Small intestine (tissue), 7 donors: ENCODE measurements around the gene RIMBP2. TPM values are rescaled to one million over a fixed set of nuclear protein-coding genes. Genes with fewer than 3 reads are reported as not detected.

ENCODE experiments used
- DNase-seq, 2 donors: peaks; one replicate each; pipeline versions ENCODE4 v3.0.0 to v3.0.0-alpha.2; 2013
- FAIRE-seq: peaks from 2 replicates; lab custom pipeline; 2012; peaks lifted over from hg19 to GRCh38; lab: Jason Lieb, UNC
- H3K27ac ChIP-seq, 3 donors: one replicate each; pipeline ENCODE4 v1.5.1; 2013; ENCODE audit warnings: low read length in 2 of 3, mild to moderate bottlenecking in 2 of 3, control low read depth in 1 of 3, inconsistent platforms in 1 of 3, low read depth in 1 of 3, moderate library complexity in 1 of 3
- H3K27me3 ChIP-seq, 3 donors: one replicate each; pipeline ENCODE4 v1.6.1; 2013; ENCODE audit warnings: low read length in 3 of 3, inconsistent platforms in 1 of 3; ENCODE audit not compliant: control insufficient read depth in 3 of 3, insufficient read depth in 3 of 3
- H3K36me3 ChIP-seq, 3 donors: one replicate each; pipeline ENCODE4 v1.6.1; 2013; ENCODE audit warnings: low read length in 3 of 3, inconsistent platforms in 1 of 3, low read depth in 1 of 3, mild to moderate bottlenecking in 1 of 3, moderate library complexity in 1 of 3; ENCODE audit not compliant: control insufficient read depth in 3 of 3, insufficient read depth in 2 of 3
- H3K4me1 ChIP-seq, 3 donors: one replicate each; pipeline ENCODE4 v1.6.1; 2013; ENCODE audit warnings: low read length in 2 of 3, inconsistent platforms in 1 of 3, low read depth in 1 of 3, mild to moderate bottlenecking in 1 of 3, moderate library complexity in 1 of 3; ENCODE audit not compliant: control insufficient read depth in 3 of 3, insufficient read depth in 2 of 3
- H3K4me3 ChIP-seq, 3 donors: one replicate each; pipeline ENCODE4 v1.5.1; 2013; ENCODE audit warnings: low read length in 3 of 3, control low read depth in 1 of 3, inconsistent platforms in 1 of 3, low read depth in 1 of 3, mild to moderate bottlenecking in 1 of 3, moderate library complexity in 1 of 3
- H3K9me3 ChIP-seq, 2 donors: one replicate each; pipeline ENCODE4 v1.6.1; 2013; ENCODE audit warnings: low read depth in 1 of 2, low read length in 1 of 2; ENCODE audit not compliant: control insufficient read depth in 2 of 2, insufficient read depth in 1 of 2
- WGBS, 3 donors: extraction: QIAGEN DNeasy Blood & Tissue Kit; methylation state at CpG; one replicate each; pipeline ENCODE4 v1.1.7; 2013; 5-methylcytosine and 5-hydroxymethylcytosine counted together
- polyA plus RNA-seq, 4 donors: library from polyadenylated mRNA; stranded (reverse) in 3 of 4; unstranded in 1 of 4; fragments of 200-250 nt in 3 of 4; fragments of 120-200 nt in 1 of 4; gene quantifications; one replicate each; pipeline versions ENCODE4 v1.2.1 to v1.2.3, GENCODE V29; 2013
- donor health status: healthy with polysubstance abuse.
- donor health status: control.
- donor health status: control.
- donor health status: Bipolar disorder and iron deficiency.
- donor health status: healthy.

Gene RIMBP2
- polyA plus RNA-seq, 4 donors = 0.22 to 12.2 (median 2.3) TPM

DNA sequence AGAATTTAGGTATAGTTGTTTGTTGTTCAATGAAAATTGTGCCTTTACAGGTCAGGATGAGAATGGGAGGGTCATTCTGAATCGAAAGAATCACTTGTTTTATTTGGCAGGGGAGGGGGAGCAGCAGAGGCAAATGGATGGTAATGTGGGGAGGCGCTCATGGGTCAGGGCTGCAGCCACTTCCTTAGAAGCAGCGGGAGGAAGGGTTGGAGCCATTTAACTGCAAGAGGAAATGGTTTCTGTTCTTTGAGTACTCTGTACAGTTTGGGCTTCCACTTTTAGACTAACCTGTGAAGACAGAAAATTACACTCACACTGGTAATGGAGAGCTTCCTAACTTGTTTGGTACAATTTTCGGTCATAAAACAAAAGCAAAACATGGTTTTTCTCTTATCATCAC, 321.2 kb downstream of the RIMBP2 start:
- Histone ChIP-seq H3K27ac (no peak overlapping the region), H3K4me3 (no peak overlapping the region), H3K4me1 (no peaks in the 10 kb centered on the region), H3K9me3 (no peaks in the 10 kb centered on the region), H3K27me3 (peaks cover 0 to 2% (median 0%) of the 10 kb centered on the region in 3 donors), H3K36me3 (no peaks in the 10 kb centered on the region)
- DNase-seq (no peak), FAIRE-seq (no peak)
- 50 to 64% (median 55%) methylated on average over 4 of the region's 4 CpGs for WGBS, 3 donors

GRCh38 chr12:130391186-130391585, 324.9 kb downstream of the RIMBP2 start:
- no peaks in the 10 kb centered on the region for H3K36me3 ChIP-seq
- no peak overlapping the region for H3K27ac ChIP-seq
- H3K9me3 ChIP-seq = no peaks in the 10 kb centered on the region
- peaks cover 0 to 2% (median 0%) of the 10 kb centered on the region in 3 donors for H3K27me3 ChIP-seq
- FAIRE-seq (no peak), DNase-seq (no peak)
- 59 to 69% (median 63%) methylated on average over 14 of the region's 14 CpGs for WGBS, 3 donors
- no peak overlapping the region for H3K4me3 ChIP-seq
- H3K4me1 ChIP-seq = no peaks in the 10 kb centered on the region

DNA sequence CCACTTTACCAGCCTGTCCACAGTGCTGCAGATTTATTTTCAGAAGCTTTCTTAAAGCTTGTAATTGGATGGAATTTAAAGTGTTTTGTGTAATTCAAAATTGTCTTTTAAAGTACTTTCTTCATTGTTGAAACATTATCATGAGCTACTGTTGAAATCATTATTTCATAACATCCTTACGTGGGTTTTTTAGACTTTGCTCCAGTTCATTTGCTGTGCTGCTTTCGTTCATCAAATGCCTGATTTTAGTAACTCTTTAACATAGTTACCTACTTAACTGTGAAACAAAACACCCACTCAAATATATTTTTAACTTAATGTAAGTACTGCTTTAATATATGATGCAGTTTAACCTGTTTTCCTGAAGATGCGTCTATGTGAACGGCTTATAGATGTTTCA, 330.9 kb downstream of the RIMBP2 start:
- no peak for DNase-seq
- FAIRE-seq = no peak
- Histone ChIP-seq H3K27me3 (no peaks in the 10 kb centered on the region), H3K9me3 (no peaks in the 10 kb centered on the region), H3K36me3 (no peaks in the 10 kb centered on the region), H3K27ac (no peak overlapping the region), H3K4me3 (no peak overlapping the region), H3K4me1 (no peaks in the 10 kb centered on the region)
- 61 to 83% (median 73%) methylated on average over 4 of the region's 4 CpGs for WGBS, 3 donors

DNA sequence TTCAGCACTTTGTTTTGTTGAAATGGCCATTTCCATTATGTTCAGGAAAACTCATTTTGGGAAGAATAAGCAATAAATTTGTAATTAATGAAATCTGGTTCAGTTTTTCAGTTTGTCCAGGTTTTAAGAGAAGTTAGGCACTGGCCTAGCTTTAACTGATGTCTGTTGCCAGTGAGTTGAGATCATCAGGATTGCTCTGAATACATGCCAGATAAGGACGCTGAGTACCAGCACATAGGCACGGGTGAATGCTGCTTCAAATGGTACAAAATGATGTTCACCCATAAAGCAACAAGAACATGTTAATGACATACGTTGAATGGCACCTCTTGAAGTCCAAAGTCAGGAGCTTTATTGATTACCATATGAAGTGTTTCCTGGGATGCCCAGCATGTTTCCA, 331.9 kb downstream of the RIMBP2 start:
- no peaks in the 10 kb centered on the region for H3K4me1 ChIP-seq
- WGBS, 3 donors = 49 to 62% (median 55%) methylated on average over 3 of the region's 3 CpGs
- H3K9me3 ChIP-seq = no peaks in the 10 kb centered on the region
- H3K4me3 ChIP-seq = no peak overlapping the region
- H3K36me3 ChIP-seq = no peaks in the 10 kb centered on the region
- FAIRE-seq (no peak), DNase-seq (no peak)
- no peaks in the 10 kb centered on the region for H3K27me3 ChIP-seq
- no peak overlapping the region for H3K27ac ChIP-seq

- no peaks in the 10 kb centered on the region for H3K36me3 ChIP-seq
- 52 to 54% (median 53%) methylated on average over 2 of the region's 2 CpGs for WGBS, 3 donors
- H3K9me3 ChIP-seq = no peaks in the 10 kb centered on the region
- DNase-seq = no peak
- H3K4me3 ChIP-seq = no peak overlapping the region
- no peaks in the 10 kb centered on the region for H3K27me3 ChIP-seq
- H3K27ac ChIP-seq = no peak overlapping the region
- no peaks in the 10 kb centered on the region for H3K4me1 ChIP-seq
- FAIRE-seq = no peak
These were observed 333.3 kb downstream of the RIMBP2 start for GRCh38 chr12:130382818-130383217.

DNA sequence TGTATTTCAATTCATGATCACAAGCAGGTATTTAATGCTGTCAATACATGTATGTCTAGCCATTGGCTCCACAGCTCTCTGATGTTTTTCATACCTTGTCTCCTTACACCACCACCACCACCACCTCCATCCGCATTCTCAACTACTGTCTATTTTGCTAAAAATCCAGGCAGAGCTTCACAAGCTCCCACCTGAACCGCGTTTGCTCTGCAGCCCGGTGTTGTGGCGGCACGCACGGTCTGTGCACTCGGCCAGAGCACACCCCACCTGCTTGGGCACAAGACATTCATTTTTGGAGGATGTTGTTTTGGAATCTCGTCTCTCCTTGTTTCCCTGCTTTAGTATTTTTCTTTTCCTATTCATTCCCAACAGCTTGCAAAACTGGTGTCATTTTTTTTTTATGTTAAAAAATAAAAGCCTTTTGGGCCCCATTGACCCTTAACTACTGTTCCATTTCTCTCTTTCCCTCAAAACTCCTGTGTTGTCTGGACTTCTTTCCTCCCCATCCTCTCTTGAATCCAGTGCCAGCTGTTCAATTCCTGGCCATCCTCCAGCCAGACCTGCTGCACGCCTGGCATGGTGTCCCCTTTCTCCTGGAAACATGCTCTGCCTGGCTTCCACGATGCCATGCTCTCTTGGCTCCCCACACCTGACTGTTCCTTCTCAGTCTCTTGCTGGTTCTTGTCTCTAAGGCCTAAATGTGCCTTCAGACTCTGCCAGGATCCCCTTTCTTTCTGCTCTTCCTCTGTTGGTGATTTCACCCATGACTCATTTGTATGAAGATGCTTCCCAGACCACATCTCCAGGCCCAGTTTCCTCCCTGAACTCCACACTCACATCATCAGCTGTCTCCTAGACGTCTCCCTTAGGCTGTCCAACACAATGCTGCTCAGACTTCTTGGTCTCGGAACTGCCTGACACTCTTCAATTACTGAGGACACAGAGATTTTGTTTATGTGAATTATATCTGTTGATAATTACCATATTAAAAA, 340.5 kb downstream of the RIMBP2 start:
- DNase-seq (no peak), FAIRE-seq (no peak)
- H3K4me1 ChIP-seq = no peaks in the 10 kb centered on the region
- H3K27ac ChIP-seq = no peak overlapping the region
- no peaks in the 10 kb centered on the region for H3K36me3 ChIP-seq
- WGBS, 3 donors = 75 to 80% (median 77%) methylated on average over 13 of the region's 13 CpGs
- no peaks in the 10 kb centered on the region for H3K9me3 ChIP-seq
- peaks cover 0 to 2% (median 0%) of the 10 kb centered on the region in 3 donors for H3K27me3 ChIP-seq
- H3K4me3 ChIP-seq = no peak overlapping the region

DNA sequence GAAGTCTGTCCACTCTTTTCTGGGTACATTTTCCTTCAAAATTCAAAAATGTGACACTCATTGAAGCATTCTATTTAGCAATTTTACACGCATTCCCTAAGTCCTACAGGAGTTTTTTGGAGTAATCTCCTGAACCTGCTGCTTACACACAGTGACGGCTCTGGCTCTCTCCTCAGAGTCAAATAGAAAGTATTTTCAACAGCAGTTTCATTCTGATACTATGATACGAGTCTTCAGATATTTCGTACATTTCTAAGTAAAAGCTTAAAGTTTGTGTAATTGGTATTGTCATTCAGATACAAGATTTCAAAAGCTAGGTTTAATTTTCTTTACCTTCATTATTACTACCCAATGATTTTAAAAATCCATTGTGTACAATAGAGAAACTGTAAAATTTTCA, 342.0 kb downstream of the RIMBP2 start:
- Histone ChIP-seq H3K27ac (no peak overlapping the region), H3K9me3 (no peaks in the 10 kb centered on the region), H3K27me3 (peaks cover 0 to 2% (median 0%) of the 10 kb centered on the region in 3 donors), H3K4me1 (no peaks in the 10 kb centered on the region), H3K4me3 (no peak overlapping the region), H3K36me3 (no peaks in the 10 kb centered on the region)
- DNase-seq = no peak
- FAIRE-seq = no peak
- 73 to 74% (median 73%) methylated on average over 4 of the region's 4 CpGs for WGBS, 3 donors

- FAIRE-seq (no peak), DNase-seq (no peak)
These were observed 343.2 kb downstream of the RIMBP2 start for GRCh38 chr12:130372936-130373335.

More at GRCh38 chr12:130372936-130373335, 343.2 kb downstream of the RIMBP2 start:
- Histone ChIP-seq H3K27ac (no peak overlapping the region), H3K9me3 (no peaks in the 10 kb centered on the region), H3K27me3 (peaks cover 0 to 2% (median 0%) of the 10 kb centered on the region in 3 donors), H3K4me3 (no peak overlapping the region), H3K36me3 (no peaks in the 10 kb centered on the region), H3K4me1 (no peaks in the 10 kb centered on the region)
- 58 to 70% (median 60%) methylated on average over 4 of the region's 4 CpGs for whole genome bisulfite sequencing, 3 donors
